HCT116 (cell line): ENCODE measurements around the gene ZEB1. TPM values are rescaled to one million over a fixed set of nuclear protein-coding genes. Genes with fewer than 3 reads are reported as not detected.

Source experiments
- ATAC-seq: fragments of 200-7000 bp; cut with Tn5 transposase; 2 replicates; pipeline ENCODE4 v1.9.1; 2020; ENCODE audit warnings: mild to moderate bottlenecking, moderate library complexity
- BruUV-seq: library from RNA; stranded (reverse); fragments of 400-500 nt; replicated peaks from 2 replicates; lab custom pipeline; 2021; lab: Mats Ljungman, UMichigan
- CTCF ChIA-PET: fragments of 300-600 bp; sonication (Branson Sonifier 250); formaldehyde crosslinking; loops from one replicate; lab custom pipeline; 2021; ENCODE audit warnings: antibody characterized with exemption; lab: Charles Lee
- POLR2A ChIA-PET: fragments of 300-600, 350-600 bp; sonication (Branson Sonifier 250); formaldehyde crosslinking; loops from one replicate; lab custom pipeline; 2021; ENCODE audit warnings: antibody characterized with exemption; lab: Charles Lee
- RAD21 ChIA-PET, 2 experiments: fragments of 300-600 bp; sonication (Branson Sonifier 250); formaldehyde crosslinking; loops; one replicate each; lab custom pipeline; 2023; ENCODE audit warnings: low total read pairs in 2 of 2; ENCODE audit not compliant: uncharacterized antibody in 2 of 2, unreplicated experiment in 2 of 2, low non-redundant PET in 1 of 2; lab: Charles Lee
- DNase-seq: peaks from one replicate; pipeline ENCODE4 v3.0.0-alpha.2; 2010; ENCODE audit warnings: low read depth, low spot score
- H2AFZ ChIP-seq: fragments of 200-600 bp; shearing (Covaris generic), sonication (generic); 2 replicates; pipeline ENCODE4 v1.6.1; 2017; ENCODE audit warnings: low read depth, mixed run types, mixed read lengths, antibody characterized with exemption, low read length; ENCODE audit not compliant: poor library complexity, severe bottlenecking
- H3K27ac ChIP-seq: 2 replicates; pipeline ENCODE4 v1.5.1; 2012; ENCODE audit warnings: low read depth, low read length
- H3K27me3 ChIP-seq: fragments of 200-600 bp; sonication (generic); 2 replicates; pipeline ENCODE4 v1.6.1; 2016; ENCODE audit warnings: mixed run types, low read length, mixed read lengths; ENCODE audit not compliant: insufficient read depth
- H3K36me3 ChIP-seq, 2 experiments: fragments of 200-500 bp in 1 of 2; fragments of 200-600 bp in 1 of 2; sonication (Bioruptor generic) in 1 of 2; sonication (generic) in 1 of 2; 2 replicates each; pipeline versions ENCODE4 v1.5.1 to v1.6.1; 2014 to 2016; ENCODE audit warnings: low read length in 2 of 2, inconsistent platforms in 1 of 2, mixed read lengths in 1 of 2, mixed run types in 1 of 2; ENCODE audit not compliant: insufficient read depth in 2 of 2, control insufficient read depth in 1 of 2
- H3K4me1 ChIP-seq, 2 experiments: fragments of 200-600 bp in 1 of 2; sonication (generic) in 1 of 2; 2 replicates each; pipeline versions ENCODE4 v1.5.1 to v1.6.1; 2012 to 2017; ENCODE audit warnings: low read length in 2 of 2, inconsistent platforms in 1 of 2, mild to moderate bottlenecking in 1 of 2, mixed read lengths in 1 of 2, mixed run types in 1 of 2, moderate library complexity in 1 of 2; ENCODE audit not compliant: insufficient read depth in 2 of 2, control insufficient read depth in 1 of 2
- H3K4me2 ChIP-seq: fragments of 200-600 bp; sonication (generic); 2 replicates; pipeline ENCODE4 v1.6.1; 2017; ENCODE audit warnings: mixed run types, low read length, mixed read lengths
- H3K4me3 ChIP-seq, 2 experiments: fragments of 200-600 bp in 1 of 2; sonication (generic) in 1 of 2; replicated peaks in 1 of 2; 2 replicates each; pipeline ENCODE4 v1.5.1; 2011 to 2016; ENCODE audit warnings: low read length in 2 of 2, control low read depth in 1 of 2, low read depth in 1 of 2, mild to moderate bottlenecking in 1 of 2, mixed read lengths in 1 of 2, mixed run types in 1 of 2
- H3K79me2 ChIP-seq: fragments of 200-600 bp; sonication (generic); 2 replicates; pipeline ENCODE4 v1.6.1; 2017; ENCODE audit warnings: mild to moderate bottlenecking, mixed run types, low read length, moderate library complexity, mixed read lengths; ENCODE audit not compliant: insufficient read depth
- H3K9ac ChIP-seq: fragments of 200-600 bp; sonication (generic); 2 replicates; pipeline ENCODE4 v1.6.1; 2016; ENCODE audit warnings: low read length, mixed read lengths
- H3K9me2 ChIP-seq: fragments of 200-600 bp; sonication (generic), shearing (Covaris generic); 2 replicates; pipeline ENCODE4 v1.6.1; 2017; ENCODE audit warnings: mixed run types, mild to moderate bottlenecking, moderate library complexity; ENCODE audit not compliant: insufficient read depth
- H3K9me3 ChIP-seq, 2 experiments: fragments of 200-500 bp in 1 of 2; fragments of 200-600 bp in 1 of 2; sonication (Bioruptor generic) in 1 of 2; sonication (generic) in 1 of 2; 2 replicates each; pipeline ENCODE4 v1.6.1; 2014 to 2017; ENCODE audit warnings: low read length in 2 of 2, mixed read lengths in 2 of 2, inconsistent platforms in 1 of 2, low read depth in 1 of 2, mild to moderate bottlenecking in 1 of 2, mixed run types in 1 of 2, moderate library complexity in 1 of 2; ENCODE audit not compliant: control insufficient read depth in 1 of 2, insufficient read depth in 1 of 2
- H4K20me1 ChIP-seq: fragments of 200-600 bp; sonication (generic), shearing (Covaris generic); 2 replicates; pipeline ENCODE4 v1.6.1; 2017; ENCODE audit warnings: mixed run types, mild to moderate bottlenecking, moderate library complexity; ENCODE audit not compliant: insufficient read depth
- ATF3 ChIP-seq: IDR thresholded peaks from 2 replicates; pipeline ENCODE4 v1.6.1; 2012
- CBX3 ChIP-seq: IDR thresholded peaks from 2 replicates; pipeline ENCODE4 v1.6.1; 2012; ENCODE audit warnings: low read depth
- CEBPB ChIP-seq: IDR thresholded peaks from 2 replicates; pipeline ENCODE4 v1.6.1; 2012; ENCODE audit warnings: low read depth
- ELF1 ChIP-seq: IDR thresholded peaks from 2 replicates; pipeline ENCODE4 v1.6.1; 2012; ENCODE audit warnings: low read depth, borderline replicate concordance
- EZH2 ChIP-seq: fragments of 200-600 bp; sonication (generic); IDR thresholded peaks from 2 replicates; pipeline ENCODE4 v1.6.1; 2017; ENCODE audit warnings: antibody characterized with exemption, mixed run types
- FOSL1 ChIP-seq: IDR thresholded peaks from 2 replicates; pipeline ENCODE4 v1.6.1; 2012; ENCODE audit warnings: low read depth
- JUND ChIP-seq: IDR thresholded peaks from 2 replicates; pipeline ENCODE4 v1.6.1; 2012
- POLR2A ChIP-seq: IDR thresholded peaks from 2 replicates; pipeline ENCODE4 v1.7.0; 2011; ENCODE audit warnings: borderline replicate concordance; ENCODE audit not compliant: insufficient read depth, insufficient read length; ENCODE audit errors: extremely low read depth
- SIN3A ChIP-seq: IDR thresholded peaks from 2 replicates; pipeline ENCODE4 v1.6.1; 2012; ENCODE audit warnings: low read depth
- TCF7L2 ChIP-seq: IDR thresholded peaks from 2 replicates; pipeline ENCODE4 v1.7.0; 2011; ENCODE audit warnings: borderline replicate concordance, inconsistent platforms; ENCODE audit not compliant: insufficient read depth, insufficient read length; ENCODE audit errors: extremely low read depth
- intact Hi-C: fragments of 100-400 bp; cut with micrococcal nuclease; formaldehyde crosslinking; loops from 2 replicates; pipeline ENCODE4 v1.10.0; 2022
- total RNA-seq: library from RNA; stranded (reverse); gene quantifications from one replicate; pipeline ENCODE4 v1.2.1, GENCODE V29; 2021; ENCODE audit not compliant: unreplicated experiment
- TF ChIP-seq, protein P1 (sequence below): IDR thresholded peaks from 2 replicates; pipeline ENCODE4 v1.6.1; 2012
- TF ChIP-seq, protein P2 (sequence below): IDR thresholded peaks from 2 replicates; pipeline ENCODE4 v1.6.1; 2011; ENCODE audit warnings: mild to moderate bottlenecking, low read length, moderate library complexity; ENCODE audit not compliant: insufficient replicate concordance; ENCODE audit errors: extremely low read depth

The ZEB1 gene
- total RNA-seq, 1 experiment from 2014 or later: 3.4 TPM

GRCh38 chr10:31460242-31460641, 141.2 kb downstream of the ZEB1 start:
- intact Hi-C loops: loop anchor here (10.0 kb wide), 1 partner anchor 735 kb away; no protein-coding TSS in a partner anchor
- Histone ChIP-seq H3K79me2 (no peaks in the 10 kb centered on the region), H3K4me3 (no peak overlapping the region), H3K9me3 (peaks cover 0 to 6% of the 10 kb centered on the region in 2 experiments; a peak in 2 of 4 replicates), H3K4me2 (no peak overlapping the region), H3K4me1 (no peaks in the 10 kb centered on the region), H3K9ac (no peak overlapping the region), H4K20me1 (no peaks in the 10 kb centered on the region), H3K36me3 (no peaks in the 10 kb centered on the region), H3K27me3 (no peaks in the 10 kb centered on the region), H3K27ac (no peak overlapping the region), H2AFZ (no peak overlapping the region), H3K9me2 (no peaks in the 10 kb centered on the region)
- ChIA-PET RAD21 (no interaction called here), CTCF (interaction anchor here (1.2 kb wide), 1 partner anchor 8 kb away, joined by 7 read pairs; no protein-coding TSS in a partner anchor), POLR2A (no interaction called here)
- DNase-seq (no peak), ATAC-seq (no peak)
- no TSS peak for BruUV-seq
- TF ChIP-seq TCF7L2 (no peak), ATF3 (no peak), ELF1 (no peak), SIN3A (no peak), CBX3 (no peak), POLR2A (no peak), JUND (no peak), EZH2 (no peak), CEBPB (no peak), FOSL1 (no peak)
- TF ChIP-seq, protein P1, sequence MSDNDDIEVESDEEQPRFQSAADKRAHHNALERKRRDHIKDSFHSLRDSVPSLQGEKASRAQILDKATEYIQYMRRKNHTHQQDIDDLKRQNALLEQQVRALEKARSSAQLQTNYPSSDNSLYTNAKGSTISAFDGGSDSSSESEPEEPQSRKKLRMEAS: no peak
- TF ChIP-seq, protein P2, sequence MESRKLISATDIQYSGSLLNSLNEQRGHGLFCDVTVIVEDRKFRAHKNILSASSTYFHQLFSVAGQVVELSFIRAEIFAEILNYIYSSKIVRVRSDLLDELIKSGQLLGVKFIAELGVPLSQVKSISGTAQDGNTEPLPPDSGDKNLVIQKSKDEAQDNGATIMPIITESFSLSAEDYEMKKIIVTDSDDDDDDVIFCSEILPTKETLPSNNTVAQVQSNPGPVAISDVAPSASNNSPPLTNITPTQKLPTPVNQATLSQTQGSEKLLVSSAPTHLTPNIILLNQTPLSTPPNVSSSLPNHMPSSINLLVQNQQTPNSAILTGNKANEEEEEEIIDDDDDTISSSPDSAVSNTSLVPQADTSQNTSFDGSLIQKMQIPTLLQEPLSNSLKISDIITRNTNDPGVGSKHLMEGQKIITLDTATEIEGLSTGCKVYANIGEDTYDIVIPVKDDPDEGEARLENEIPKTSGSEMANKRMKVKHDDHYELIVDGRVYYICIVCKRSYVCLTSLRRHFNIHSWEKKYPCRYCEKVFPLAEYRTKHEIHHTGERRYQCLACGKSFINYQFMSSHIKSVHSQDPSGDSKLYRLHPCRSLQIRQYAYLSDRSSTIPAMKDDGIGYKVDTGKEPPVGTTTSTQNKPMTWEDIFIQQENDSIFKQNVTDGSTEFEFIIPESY: no peak
